Activated CD4-positive, alpha-beta T cell treated with anti-CD3 and anti-CD28 coated beads for 36 hours (primary cell): ENCODE results near the gene CHKA. TPM values are rescaled to one million over a fixed set of nuclear protein-coding genes. Genes with fewer than 3 reads are reported as not detected.

Experiments used
- ATAC-seq: fragments of 200-7000 bp; cut with Tn5 transposase; one replicate; pipeline ENCODE4 v1.10.0; 2021; ENCODE audit warnings: mild to moderate bottlenecking, moderate library complexity
- CTCF ChIA-PET: fragments of 350-600 bp; sonication (Branson Sonifier 250); formaldehyde crosslinking; loops from one replicate; lab custom pipeline; 2021; ENCODE audit warnings: antibody characterized with exemption; lab: Charles Lee
- POLR2A ChIA-PET: fragments of 350-600 bp; sonication (Branson Sonifier 250); formaldehyde crosslinking; loops from one replicate; lab custom pipeline; 2021; ENCODE audit warnings: antibody characterized with exemption, inconsistent platforms; lab: Charles Lee
- DNase-seq: peaks from one replicate; pipeline ENCODE4 v3.0.0-alpha.2; 2020
- H3K27ac Mint-ChIP-seq: one replicate; pipeline ENCODE4 v1.8.0; 2021; ENCODE audit warnings: mixed read lengths
- H3K27me3 Mint-ChIP-seq: one replicate; pipeline ENCODE4 v1.8.0; 2021; ENCODE audit warnings: mixed read lengths
- H3K36me3 Mint-ChIP-seq: one replicate; pipeline ENCODE4 v1.8.0; 2021; ENCODE audit warnings: low read depth, mixed read lengths
- H3K4me1 Mint-ChIP-seq: one replicate; pipeline ENCODE4 v1.8.0; 2021; ENCODE audit warnings: mixed read lengths
- H3K4me3 Mint-ChIP-seq: one replicate; pipeline ENCODE4 v1.8.0; 2021; ENCODE audit warnings: mild to moderate bottlenecking, moderate library complexity, mixed read lengths
- H3K9me3 Mint-ChIP-seq: one replicate; pipeline ENCODE4 v1.8.0; 2021; ENCODE audit warnings: low read depth, mixed read lengths
- intact Hi-C, 2 experiments: fragments of 100-400 bp; cut with DNase I in 1 of 2; cut with micrococcal nuclease in 1 of 2; formaldehyde crosslinking; loops; one replicate each; pipeline versions ENCODE4 v1.14.2 to v1.15.1; 2022 to 2024; cut with DNase I, micrococcal nuclease
- total RNA-seq, 2 experiments: library from RNA; stranded (reverse); gene quantifications; one replicate each; pipeline ENCODE4 v1.2.3, GENCODE V29; 2021

Gene CHKA
- total RNA-seq, 2 experiments from 2014 or later = 5.5 to 7.5 TPM

DNA sequence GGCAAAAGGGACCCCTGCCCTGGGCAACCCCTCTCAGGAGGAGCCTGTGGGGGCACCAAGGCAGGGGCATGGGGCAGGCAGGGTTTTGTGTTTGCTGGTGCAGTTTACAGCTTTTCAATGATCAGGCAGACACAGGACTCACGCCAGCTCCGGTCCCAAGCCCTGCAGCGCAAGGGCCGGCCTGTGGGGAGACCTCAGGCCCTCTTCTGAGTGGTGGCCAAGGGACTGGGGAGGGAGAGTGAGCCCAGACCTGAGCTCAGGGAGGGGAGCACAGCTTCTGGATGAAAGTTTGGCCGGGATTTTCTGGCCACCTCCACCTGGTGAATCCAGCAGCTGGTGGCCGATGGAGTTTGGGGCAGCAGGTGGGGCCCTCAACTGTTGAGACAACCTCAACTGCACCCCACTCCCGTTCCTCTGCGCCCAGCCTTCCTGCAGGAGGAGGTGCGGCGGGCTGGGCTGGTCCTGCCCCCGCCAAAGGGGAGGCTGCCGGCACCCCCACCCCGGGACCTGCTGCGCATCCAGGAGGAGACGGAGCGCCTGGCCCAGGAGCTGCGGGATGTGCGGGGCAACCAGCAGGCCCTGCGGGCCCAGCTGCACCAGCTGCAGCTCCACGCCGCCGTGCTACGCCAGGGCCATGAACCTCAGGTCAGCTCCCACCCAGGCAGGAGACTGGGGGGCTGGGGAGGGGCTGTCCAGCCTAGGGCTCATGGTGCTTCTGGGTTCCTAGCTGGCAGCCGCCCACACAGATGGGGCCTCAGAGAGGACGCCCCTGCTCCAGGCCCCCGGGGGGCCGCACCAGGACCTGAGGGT lies 78.8 kb downstream of the CHKA start:
- Mint-ChIP-seq H3K9me3 (no peaks in the 10 kb centered on the region), H3K27me3 (no peaks in the 10 kb centered on the region), H3K27ac (no peak overlapping the region), H3K36me3 (peaks cover 12% of the 10 kb centered on the region), H3K4me3 (no peak overlapping the region), H3K4me1 (peaks cover 9% of the 10 kb centered on the region)
- CTCF ChIA-PET = interaction anchor here (1.0 kb wide), 1 partner anchor 177 kb away, joined by 4 read pairs; no protein-coding TSS in a partner anchor
- ATAC-seq = no peak
- POLR2A ChIA-PET = interaction anchor here (0.7 kb wide), 1 partner anchor 481 kb away, joined by 4 read pairs; no protein-coding TSS in a partner anchor
- peak; percentile 4 for DNase-seq
- intact Hi-C loops = no loop called here

DNA sequence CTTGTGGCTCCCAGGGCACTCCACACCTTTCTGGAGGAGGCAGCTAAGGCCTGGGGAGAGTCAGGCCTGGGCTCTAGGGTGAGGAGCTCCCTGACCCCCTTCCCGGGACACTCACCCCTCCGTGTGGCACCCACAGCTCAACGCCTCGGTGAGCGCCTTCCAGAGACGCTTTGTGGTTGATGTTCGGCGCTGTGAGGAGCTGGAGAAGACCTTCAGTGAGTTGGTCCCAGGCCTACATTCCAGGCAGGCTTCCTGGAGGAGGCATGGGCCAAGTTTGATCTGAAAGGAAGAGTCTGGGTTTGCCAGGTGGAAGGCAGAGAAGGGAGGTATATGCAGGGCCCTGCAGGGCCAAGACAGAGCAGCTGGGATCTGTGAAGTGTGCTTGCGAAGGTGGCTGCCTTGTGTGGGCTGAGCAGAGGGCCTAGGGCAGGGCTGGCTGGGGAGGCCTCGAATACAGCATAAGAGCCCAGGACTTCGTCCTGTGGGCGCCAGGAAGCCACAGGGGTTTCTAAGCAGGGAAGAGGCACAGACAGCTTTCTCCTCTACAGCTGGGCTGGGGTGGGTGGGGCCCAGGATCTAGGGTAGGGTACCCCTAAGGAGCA lies 79.5 kb downstream of the CHKA start:
- CTCF ChIA-PET = no interaction called here
- Mint-ChIP-seq H3K36me3 (peaks cover 10% of the 10 kb centered on the region), H3K4me1 (peaks cover 17% of the 10 kb centered on the region), H3K4me3 (no peak overlapping the region), H3K9me3 (no peaks in the 10 kb centered on the region), H3K27ac (no peak overlapping the region), H3K27me3 (no peaks in the 10 kb centered on the region)
- DNase-seq (peak; percentile 9), ATAC-seq (no peak)
- intact Hi-C loops = loop anchor here in 1 of 2 experiments (2.0 kb wide), 1 partner anchor 79 kb away; the partner anchor contains the start of gene CHKA
- POLR2A ChIA-PET = interaction anchor here (0.8 kb wide), 1 partner anchor 75 kb away, joined by 3 read pairs; no protein-coding TSS in a partner anchor

DNA sequence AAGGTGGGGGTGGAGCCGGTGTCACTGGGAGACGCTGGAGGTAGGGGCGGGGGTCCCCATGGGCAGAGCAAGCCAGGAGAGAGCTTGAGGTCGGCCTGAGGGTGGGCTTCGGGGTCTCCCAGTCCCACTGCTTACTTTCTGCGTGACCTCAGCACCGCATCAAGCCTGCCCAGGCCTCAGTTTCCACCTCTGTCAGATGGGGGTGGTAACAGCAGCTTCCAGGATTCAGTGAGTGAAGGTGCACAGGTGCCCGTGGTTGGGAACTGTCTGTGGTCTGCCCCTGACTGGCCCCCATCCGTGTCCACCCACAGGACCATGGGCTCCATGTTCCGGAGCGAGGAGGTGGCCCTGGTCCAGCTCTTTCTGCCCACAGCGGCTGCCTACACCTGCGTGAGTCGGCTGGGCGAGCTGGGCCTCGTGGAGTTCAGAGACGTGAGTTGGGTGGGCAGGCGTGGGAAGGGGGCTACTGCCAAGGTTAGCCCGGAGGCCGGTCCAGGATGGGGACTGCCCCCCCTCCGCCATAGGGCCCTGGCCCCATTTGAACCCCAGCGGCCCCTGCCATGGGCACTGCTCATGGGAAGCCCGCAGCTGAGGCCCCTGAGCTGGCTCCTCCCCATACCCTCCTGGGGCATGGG lies 80.1 kb downstream of the CHKA start:
- intact Hi-C loops = loop anchor here (1.0 to 2.0 kb wide), 2 partner anchors 11 to 80 kb away; partner anchors contain the start of genes NDUFS8 (in 2 of the 2) and CHKA (in 1 of the 2)
- POLR2A ChIA-PET = interaction anchor here (0.5 to 0.8 kb wide), 2 partner anchors 10 to 76 kb away, joined by 3 read pairs; no protein-coding TSS in a partner anchor
- Mint-ChIP-seq H3K4me1 (peaks cover 18% of the 10 kb centered on the region), H3K27ac (no peak overlapping the region), H3K4me3 (peak overlapping the region; percentile 88), H3K9me3 (no peaks in the 10 kb centered on the region), H3K27me3 (no peaks in the 10 kb centered on the region), H3K36me3 (peaks cover 10% of the 10 kb centered on the region)
- CTCF ChIA-PET = no interaction called here
- DNase-seq (peak; percentile 5), ATAC-seq (no peak)

DNA sequence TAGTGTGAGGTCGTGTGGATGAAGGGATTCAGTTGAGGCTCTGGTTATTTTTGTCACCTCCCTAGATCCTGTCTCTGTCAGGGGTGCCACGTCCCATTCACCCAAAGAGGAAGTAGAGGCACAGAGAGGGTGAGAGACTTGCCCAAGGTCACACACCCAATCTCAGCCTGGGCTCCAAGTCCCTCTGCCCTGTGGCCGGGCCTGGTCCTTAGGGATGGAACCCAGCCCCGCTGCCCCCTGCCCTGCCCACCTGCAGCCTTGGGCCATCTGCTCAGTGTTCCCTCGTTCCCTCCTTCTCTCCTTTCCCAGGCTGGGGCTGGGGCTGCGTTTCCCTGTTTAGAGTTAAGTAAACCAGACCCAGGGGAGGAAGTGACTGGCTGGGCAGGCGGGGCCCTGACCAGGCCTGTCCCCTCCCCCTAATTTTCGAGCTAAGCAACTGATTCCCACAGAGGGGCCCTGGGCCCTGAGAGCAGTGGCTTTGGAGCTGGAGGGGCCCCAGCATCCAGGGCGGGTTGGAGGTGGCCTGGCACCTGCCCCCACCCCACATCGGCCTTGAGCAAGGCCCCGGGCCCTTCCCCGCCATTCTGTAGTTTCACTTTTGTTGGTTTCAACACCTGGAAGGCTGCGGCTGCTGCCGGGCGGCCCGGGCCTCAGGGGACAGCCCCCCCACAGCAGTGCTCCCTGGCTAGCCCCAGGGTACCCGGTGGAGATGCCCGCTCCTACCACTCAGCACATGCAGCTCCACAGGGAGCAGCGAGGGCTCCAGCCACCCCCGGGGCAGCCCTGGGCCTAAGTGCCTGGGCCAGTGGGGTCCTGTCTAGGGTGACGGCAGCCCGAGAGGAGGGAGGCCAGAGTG lies 80.9 kb downstream of the CHKA start:
- ChIA-PET CTCF (interaction anchor here (0.6 kb wide), 1 partner anchor 71 kb away, joined by 3 read pairs; no protein-coding TSS in a partner anchor), POLR2A (interaction anchor here (0.8 kb wide), 1 partner anchor 76 kb away, joined by 3 read pairs; no protein-coding TSS in a partner anchor)
- ATAC-seq (peak; percentile 62), DNase-seq (peak; percentile 78)
- Mint-ChIP-seq H3K36me3 (peaks cover 13% of the 10 kb centered on the region), H3K4me1 (peaks cover 18% of the 10 kb centered on the region), H3K27me3 (no peaks in the 10 kb centered on the region), H3K4me3 (peak overlapping the region; percentile 88), H3K9me3 (no peaks in the 10 kb centered on the region), H3K27ac (peak overlapping the region; percentile 90)
- intact Hi-C loops = loop anchor here (1.0 to 2.0 kb wide), 2 partner anchors 10 to 80 kb away; partner anchors contain the start of genes NDUFS8 (in 2 of the 2) and CHKA (in 1 of the 2)

DNA sequence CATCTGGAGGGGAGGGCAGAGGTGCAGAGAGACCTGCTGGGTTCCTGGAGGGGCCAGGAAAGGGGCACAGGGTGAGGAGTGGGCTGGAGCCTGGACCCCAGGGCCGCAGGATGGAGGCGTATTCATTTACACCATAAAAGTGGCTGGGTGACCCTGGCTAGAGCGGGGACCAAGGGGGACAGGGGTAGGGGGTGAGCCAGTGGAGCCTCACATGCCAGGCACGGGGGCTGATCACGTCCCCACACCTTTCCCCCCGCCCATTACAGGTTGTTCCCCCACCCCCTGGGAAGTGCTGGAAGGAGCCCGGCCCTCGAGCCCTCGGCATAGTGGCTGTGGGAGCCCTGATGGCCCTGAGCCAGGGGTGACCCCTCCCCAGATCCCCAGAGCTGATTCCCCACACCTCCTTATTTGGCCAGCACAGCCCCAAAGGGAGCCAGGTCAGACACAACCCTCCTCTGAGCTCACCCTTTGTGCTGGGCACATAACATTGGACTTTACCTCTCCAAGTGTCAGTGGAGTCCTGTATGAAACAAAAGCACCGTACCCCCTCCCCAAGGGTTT lies 81.6 kb downstream of the CHKA start:
- CTCF ChIA-PET = interaction anchor here (1.0 kb wide), 1 partner anchor 11 kb away, joined by 3 read pairs; no protein-coding TSS in a partner anchor
- peaks cover 15% of the 10 kb centered on the region for H3K36me3 Mint-ChIP-seq
- ATAC-seq (peak; percentile 1), DNase-seq (peak; percentile 49)
- POLR2A ChIA-PET = no interaction called here
- H3K27ac Mint-ChIP-seq = peak overlapping the region; percentile 90
- no peaks in the 10 kb centered on the region for H3K27me3 Mint-ChIP-seq
- peaks cover 18% of the 10 kb centered on the region for H3K4me1 Mint-ChIP-seq
- no peaks in the 10 kb centered on the region for H3K9me3 Mint-ChIP-seq
- intact Hi-C loops = loop anchor here (1.0 to 10.0 kb wide), 8 partner anchors 9 to 1635 kb away; partner anchors contain the start of genes CHKA (in 2 of the 2), NDUFS8 (in 2 of the 2), UNC93B1 (in 2 of the 2) and LTO1 (in 1 of the 2)
- H3K4me3 Mint-ChIP-seq = peak overlapping the region; percentile 88

DNA sequence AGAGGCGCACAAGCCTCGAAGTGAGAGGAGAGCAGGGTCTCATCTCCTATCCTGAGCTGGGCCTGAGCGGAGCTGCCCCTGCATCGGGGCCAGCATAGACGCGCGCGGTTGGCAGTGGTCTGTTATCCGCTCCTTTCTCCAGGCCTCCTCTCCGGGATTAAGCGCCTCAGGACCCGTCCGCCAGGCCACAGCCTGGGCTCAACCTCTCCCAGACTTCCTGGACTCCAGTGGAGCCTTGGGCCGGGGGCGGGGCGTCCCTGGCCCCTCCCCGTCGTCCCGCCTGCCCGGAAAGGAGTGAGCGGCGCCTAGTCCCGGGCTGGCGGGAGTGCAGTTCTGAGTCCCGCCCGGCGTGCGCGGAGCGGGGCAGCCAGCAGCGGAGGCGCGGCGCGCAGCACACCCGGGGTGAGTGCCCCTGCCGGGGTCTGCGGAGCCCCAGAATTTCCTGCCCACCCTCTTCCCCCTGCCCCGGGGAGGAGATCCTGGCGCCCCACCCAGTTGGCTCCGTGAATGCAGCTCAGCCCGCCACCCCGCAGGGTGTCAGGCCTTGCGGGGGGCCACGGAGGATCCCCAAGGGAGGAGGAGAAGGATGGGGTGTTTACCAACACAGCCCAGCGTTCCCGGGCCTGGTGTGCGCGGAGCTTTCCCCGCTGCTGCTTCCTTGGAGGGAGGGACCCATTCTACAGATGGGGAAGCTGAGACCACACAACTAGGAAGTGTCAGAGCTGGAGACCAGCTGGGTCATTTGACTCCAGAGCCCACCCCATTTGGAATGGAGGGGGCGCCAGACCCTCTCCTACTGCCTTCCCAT lies 82.3 kb downstream of the CHKA start, which contains the start of gene TCIRG1:
Gene TCIRG1 (plus strand): TSS at position 308 of the 808 bp plus-strand sequence. CDS start 2,247 bp downstream, outside the sequence.
- ATAC-seq (peak; percentile 76), DNase-seq (peak; percentile 82)
- ChIA-PET POLR2A (no interaction called here), CTCF (interaction anchor here (0.6 to 1.0 kb wide), 3 partner anchors 10 to 1384 kb away, joined by 3 read pairs; no protein-coding TSS in a partner anchor)
- H3K36me3 Mint-ChIP-seq = peaks cover 15% of the 10 kb centered on the region
- intact Hi-C loops = loop anchor here (1.0 to 10.0 kb wide), 6 partner anchors 16 to 1636 kb away; partner anchors contain the start of genes UNC93B1 (in 2 of the 2), CHKA (in 1 of the 2) and LTO1 (in 1 of the 2)
- peak within 1 kb of the TSS; percentile 90 for H3K27ac Mint-ChIP-seq
- no peaks in the 10 kb centered on the region for H3K9me3 Mint-ChIP-seq
- H3K4me1 Mint-ChIP-seq = peaks cover 18% of the 10 kb centered on the region
- no peaks in the 10 kb centered on the region for H3K27me3 Mint-ChIP-seq
- H3K4me3 Mint-ChIP-seq = peak within 1 kb of the TSS; percentile 88

DNA sequence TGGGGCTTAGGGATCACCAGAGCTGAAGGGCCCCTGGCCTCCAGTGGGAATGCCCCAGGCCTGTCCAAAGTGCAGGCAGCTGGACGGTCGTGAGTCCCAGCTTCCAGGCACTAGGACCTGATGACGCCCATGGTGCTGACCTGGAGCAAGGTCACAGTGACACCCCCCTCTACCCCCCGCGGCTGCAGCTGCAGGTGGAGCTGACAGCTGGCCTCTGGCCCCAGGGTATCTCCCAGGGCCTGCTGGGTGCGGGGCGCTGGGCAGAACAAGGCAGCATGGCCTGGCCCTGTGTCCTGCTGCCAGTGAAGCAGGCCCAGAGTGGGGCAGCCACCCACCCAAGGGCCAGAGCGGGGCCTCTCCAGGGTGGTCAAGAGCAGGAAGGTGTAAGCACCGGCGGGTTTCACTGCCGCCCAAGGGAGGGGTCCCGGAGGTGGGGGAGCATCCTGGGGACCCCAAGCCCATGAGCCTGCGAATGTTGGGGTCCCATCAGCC lies 82.9 kb downstream of the CHKA start:
- CTCF ChIA-PET = interaction anchor here (0.6 to 1.6 kb wide), 2 partner anchors 10 to 171 kb away, joined by 3 to 4 read pairs; no protein-coding TSS in a partner anchor
- POLR2A ChIA-PET = no interaction called here
- Mint-ChIP-seq H3K27me3 (no peaks in the 10 kb centered on the region), H3K4me1 (peaks cover 18% of the 10 kb centered on the region), H3K9me3 (no peaks in the 10 kb centered on the region), H3K4me3 (peak overlapping the region; percentile 88), H3K27ac (peak overlapping the region; percentile 19), H3K36me3 (peaks cover 15% of the 10 kb centered on the region)
- ATAC-seq (no peak), DNase-seq (no peak)
- intact Hi-C loops = loop anchor here (2.0 to 10.0 kb wide), 4 partner anchors 17 to 1637 kb away; partner anchors contain the start of genes UNC93B1 (in 2 of the 2) and LTO1 (in 1 of the 2)

DNA sequence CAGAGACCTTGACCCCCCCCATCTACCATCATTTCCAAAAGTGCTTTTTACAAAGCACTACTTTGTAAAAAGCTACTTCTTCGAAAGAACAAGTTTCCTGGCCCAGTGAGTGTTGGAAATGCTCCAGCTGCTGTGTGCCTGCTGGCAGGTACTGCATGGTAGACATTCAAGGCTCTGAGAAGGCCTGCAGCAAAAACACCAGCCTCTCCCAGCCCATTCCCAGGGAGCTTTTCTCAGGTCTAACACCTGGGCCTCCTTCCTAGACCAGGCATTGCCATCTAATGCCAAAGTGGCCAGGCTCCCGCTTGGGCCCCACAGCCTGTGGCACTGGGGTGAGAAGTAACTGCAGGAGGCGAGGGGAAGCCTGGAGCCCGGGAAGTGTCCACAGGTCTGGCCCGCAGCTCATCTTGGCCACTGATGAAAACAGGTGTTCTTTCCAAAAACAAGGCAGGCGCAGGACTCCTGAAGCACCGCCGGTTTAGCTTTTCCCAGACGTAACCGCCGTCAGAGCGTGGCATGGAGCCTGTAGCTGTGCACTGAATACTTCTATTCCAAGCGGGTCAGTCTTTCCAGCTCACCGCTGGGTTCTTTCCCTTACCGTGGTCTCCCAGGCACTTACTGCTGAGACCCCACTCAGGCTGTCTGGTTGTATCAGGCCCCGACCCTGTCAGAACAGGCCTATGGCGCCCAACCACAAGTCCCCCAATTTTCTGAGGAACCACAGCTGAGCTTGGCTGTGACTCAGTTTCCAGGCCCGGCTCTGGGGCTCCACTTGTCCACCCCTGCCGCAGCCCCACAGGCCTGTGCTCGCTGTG lies 83.6 kb downstream of the CHKA start:
- H3K36me3 Mint-ChIP-seq = peaks cover 15% of the 10 kb centered on the region
- DNase-seq (peak; percentile 24), ATAC-seq (no peak)
- peaks cover 18% of the 10 kb centered on the region for H3K4me1 Mint-ChIP-seq
- peak overlapping the region; percentile 80 for H3K27ac Mint-ChIP-seq
- H3K4me3 Mint-ChIP-seq = peak overlapping the region; percentile 5
- no peaks in the 10 kb centered on the region for H3K9me3 Mint-ChIP-seq
- CTCF ChIA-PET = interaction anchor here (1.6 kb wide), 1 partner anchor 172 kb away, joined by 4 read pairs; no protein-coding TSS in a partner anchor
- no peaks in the 10 kb centered on the region for H3K27me3 Mint-ChIP-seq
- intact Hi-C loops = loop anchor here (2.0 to 10.0 kb wide), 4 partner anchors 17 to 1637 kb away; partner anchors contain the start of genes UNC93B1 (in 2 of the 2) and LTO1 (in 1 of the 2)
- POLR2A ChIA-PET = no interaction called here
